Activated CD4-positive, alpha-beta T cell treated with anti-CD3 and anti-CD28 coated beads for 48 hours (primary cell): ENCODE measurements around the gene MAML2.
A peak's percentile ranks its signal among the peaks of the same experiment; 100 is the strongest.
"Not testable (repeated sequence)": the region's sequence is repeated elsewhere in the genome, so short reads cannot be mapped to it uniquely, and the experiment has no call there.

ENCODE experiments used
- DNase-seq: peaks from one replicate; pipeline ENCODE4 v3.0.0-alpha.2; 2020

Gene MAML2

GRCh38 chr11:96204366-96204659 lies 138.7 kb downstream of the MAML2 start:
- DNase-seq = no peak

- DNase-seq = no peak
These were observed 139.2 kb downstream of the MAML2 start for GRCh38 chr11:96203567-96204365.

- no peak for DNase-seq
These were observed 142.8 kb downstream of the MAML2 start for GRCh38 chr11:96200243-96200642.

GRCh38 chr11:96199563-96200025 lies 143.4 kb downstream of the MAML2 start:
- DNase-seq = peak; percentile 62

GRCh38 chr11:96197801-96198701 lies 144.9 kb downstream of the MAML2 start:
- DNase-seq = no peak

GRCh38 chr11:96197103-96197502 lies 145.9 kb downstream of the MAML2 start:
- no peak for DNase-seq

- DNase-seq = no peak
These were observed 146.8 kb downstream of the MAML2 start for GRCh38 chr11:96196181-96196662.

GRCh38 chr11:96195671-96196070 lies 147.3 kb downstream of the MAML2 start:
- DNase-seq = no peak

- no peak for DNase-seq
These were observed 148.2 kb downstream of the MAML2 start for GRCh38 chr11:96194581-96195374.

- no peak for DNase-seq
These were observed 149.1 kb downstream of the MAML2 start for GRCh38 chr11:96193745-96194443.

- DNase-seq = no peak
These were observed 151.2 kb downstream of the MAML2 start for GRCh38 chr11:96191752-96192151.

- no peak for DNase-seq
These were observed 153.6 kb downstream of the MAML2 start for GRCh38 chr11:96189351-96189750.

GRCh38 chr11:96188243-96189006 lies 154.6 kb downstream of the MAML2 start:
- DNase-seq = peak; percentile 49

- DNase-seq = peak; percentile 57
These were observed 155.2 kb downstream of the MAML2 start for GRCh38 chr11:96187822-96188221.

- no peak for DNase-seq
These were observed 156.2 kb downstream of the MAML2 start for GRCh38 chr11:96186806-96187205.

- DNase-seq = no peak
These were observed 157.7 kb downstream of the MAML2 start for GRCh38 chr11:96185220-96185768.

GRCh38 chr11:96180937-96181336 lies 162.1 kb downstream of the MAML2 start:
- not testable (repeated sequence) for DNase-seq

- no peak for DNase-seq
These were observed 162.7 kb downstream of the MAML2 start for GRCh38 chr11:96180341-96180740.

- no peak for DNase-seq
These were observed 163.1 kb downstream of the MAML2 start for GRCh38 chr11:96179905-96180304.

GRCh38 chr11:96178887-96179279 lies 164.1 kb downstream of the MAML2 start:
- no peak for DNase-seq
